Pons (tissue), 1 donor: ENCODE data around the gene ETV6.

Source experiments
- DNase-seq: peaks from one replicate; pipeline ENCODE4 v3.0.0-alpha.2; 2016; ENCODE audit warnings: low spot score

Gene ETV6

DNA sequence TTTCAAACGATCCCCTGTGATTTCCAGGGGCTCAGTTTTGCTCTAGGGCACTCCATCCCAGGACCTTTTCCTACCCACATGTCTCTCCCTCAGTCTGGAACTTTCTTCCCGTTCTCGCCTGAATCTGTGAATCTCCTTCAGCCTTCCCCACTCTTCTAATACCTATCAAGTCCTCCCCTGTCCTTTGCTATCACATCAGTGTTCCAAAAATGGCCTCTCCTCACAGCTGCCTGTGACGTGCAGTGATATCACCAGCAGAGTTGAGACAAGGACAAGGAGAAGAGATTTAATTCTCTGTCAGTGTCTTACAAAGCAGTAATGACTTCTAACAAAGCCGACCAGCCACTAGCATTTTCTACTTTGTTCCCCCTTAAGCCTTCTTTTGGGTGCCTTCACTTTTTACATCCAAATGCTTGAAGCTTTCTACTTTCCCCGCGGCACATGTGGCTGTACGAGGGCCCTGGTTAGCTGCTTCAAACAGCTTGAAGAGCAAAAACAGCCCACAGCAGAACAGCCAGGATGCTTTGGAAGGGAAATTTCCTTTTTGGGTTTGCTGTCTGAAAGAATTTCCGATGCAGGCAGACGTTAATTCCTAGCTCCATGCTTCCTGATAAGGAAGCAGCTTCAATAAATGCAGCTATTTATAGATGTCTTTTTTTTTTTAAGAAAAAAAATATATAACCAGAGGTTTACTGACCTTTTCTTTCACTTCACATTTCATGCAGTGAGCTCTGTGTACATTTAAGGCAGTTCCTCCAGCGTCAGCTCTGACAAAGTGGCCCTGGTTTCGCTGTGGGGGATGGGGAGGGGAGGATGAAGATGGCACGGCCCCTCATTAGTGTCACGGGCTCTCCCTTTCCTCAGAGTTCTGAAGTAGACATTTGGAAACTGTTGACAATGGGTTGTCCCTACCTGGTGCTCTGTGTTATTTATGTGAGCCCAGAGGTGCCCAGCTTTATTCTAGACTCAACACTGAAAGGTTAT, 109.3 kb downstream of the ETV6 start:
- DNase-seq, result peak; percentile 45

DNA sequence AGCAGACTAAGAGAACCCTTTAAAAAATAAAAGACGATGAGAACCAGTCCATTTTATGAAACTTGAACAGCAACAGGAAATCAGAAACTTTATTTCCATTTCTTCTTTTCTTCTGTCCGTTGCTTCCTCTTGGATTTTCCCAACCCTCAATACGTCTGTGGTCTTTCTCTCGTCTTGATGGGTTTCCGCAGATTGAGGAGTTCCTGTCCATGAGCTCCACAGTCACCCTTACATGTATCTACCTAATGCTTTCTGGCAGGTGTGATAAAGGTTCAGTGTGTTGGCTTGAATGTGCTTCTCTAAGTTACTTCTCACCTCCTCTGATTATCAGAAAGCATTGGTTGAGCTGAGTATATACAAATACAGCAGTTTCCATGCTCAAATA, 110.0 kb downstream of the ETV6 start:
- no peak for DNase-seq

DNA sequence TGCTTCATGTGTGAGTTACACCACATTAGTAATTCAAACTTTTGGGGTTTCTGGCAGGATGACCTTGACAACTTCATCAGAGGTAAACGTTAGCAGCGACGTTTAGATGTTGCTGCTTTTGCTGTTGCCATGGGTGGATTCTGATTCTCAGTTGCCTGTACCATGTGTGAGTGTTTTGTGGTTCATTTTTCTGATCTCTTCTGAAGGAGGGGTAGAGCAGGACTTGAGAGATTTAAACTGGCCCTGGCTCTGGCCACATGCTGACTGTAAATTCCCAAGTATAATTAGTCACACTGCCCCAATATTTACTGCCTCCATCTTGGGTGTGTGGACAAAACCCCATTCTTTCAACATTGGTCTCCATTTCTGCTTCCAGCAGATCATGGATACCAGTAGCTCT, 110.4 kb downstream of the ETV6 start:
- no peak for DNase-seq

DNA sequence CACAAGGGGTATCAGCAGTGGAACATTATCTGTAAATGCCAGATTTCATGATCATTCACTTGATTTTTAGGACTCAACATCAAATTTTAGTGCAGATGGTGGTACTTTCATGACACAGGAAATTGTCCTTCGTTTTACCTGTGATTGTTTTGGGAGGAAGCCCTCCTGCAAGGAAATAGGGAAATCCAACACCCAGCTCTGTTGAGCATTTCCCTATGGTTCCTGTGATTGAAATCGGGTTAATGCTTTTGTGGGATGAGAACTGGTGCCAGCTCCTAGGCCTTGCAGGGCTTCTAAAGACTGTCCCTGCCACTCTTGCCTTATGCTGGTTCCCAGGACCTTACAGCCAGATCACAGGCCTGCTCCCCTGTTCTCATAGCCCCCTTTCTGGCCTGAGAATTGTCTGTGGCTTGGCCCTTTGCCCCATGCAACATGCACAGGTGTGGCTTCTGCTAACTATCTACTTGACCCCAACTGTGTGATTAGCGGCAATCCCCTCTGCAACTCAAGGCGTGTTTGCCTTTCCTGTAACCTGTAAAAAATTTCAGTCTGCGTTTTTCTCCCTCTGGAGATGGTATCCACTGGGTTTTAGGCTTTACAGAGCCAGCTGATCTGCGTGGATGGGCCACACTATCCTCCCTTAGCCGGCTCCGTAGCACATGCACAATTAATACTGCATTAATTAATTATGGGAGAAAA, 112.5 kb downstream of the ETV6 start:
- no peak for DNase-seq

DNA sequence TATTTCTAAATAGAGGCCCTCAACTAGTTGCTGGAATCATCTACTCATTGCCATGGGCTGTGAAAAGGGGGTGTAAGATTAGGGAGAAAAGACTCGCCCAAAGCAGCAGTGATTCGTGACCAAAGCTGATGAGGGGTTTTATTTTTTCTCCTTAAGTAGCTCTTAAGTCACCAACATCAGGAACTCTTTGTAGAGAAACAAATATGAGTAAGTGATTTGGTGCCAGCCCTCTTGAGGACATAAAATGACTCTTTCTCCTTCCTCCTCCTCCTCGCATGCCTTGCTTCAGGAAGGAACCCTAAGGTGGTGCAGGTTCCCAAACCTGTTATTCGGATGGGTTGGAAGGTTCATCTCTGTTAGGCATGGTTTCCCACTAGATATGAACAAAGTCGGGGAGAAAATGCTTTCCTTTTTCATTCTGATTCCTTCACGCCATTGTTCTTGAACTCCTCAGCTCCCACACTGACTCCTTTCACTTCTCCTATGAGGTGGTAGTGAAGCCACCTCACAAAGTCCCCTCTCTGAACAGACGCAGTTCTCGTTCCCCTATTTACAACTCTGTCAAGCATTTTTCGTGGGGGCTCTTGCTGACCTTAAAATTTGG, 113.4 kb downstream of the ETV6 start:
- peak; percentile 52 for DNase-seq

DNA sequence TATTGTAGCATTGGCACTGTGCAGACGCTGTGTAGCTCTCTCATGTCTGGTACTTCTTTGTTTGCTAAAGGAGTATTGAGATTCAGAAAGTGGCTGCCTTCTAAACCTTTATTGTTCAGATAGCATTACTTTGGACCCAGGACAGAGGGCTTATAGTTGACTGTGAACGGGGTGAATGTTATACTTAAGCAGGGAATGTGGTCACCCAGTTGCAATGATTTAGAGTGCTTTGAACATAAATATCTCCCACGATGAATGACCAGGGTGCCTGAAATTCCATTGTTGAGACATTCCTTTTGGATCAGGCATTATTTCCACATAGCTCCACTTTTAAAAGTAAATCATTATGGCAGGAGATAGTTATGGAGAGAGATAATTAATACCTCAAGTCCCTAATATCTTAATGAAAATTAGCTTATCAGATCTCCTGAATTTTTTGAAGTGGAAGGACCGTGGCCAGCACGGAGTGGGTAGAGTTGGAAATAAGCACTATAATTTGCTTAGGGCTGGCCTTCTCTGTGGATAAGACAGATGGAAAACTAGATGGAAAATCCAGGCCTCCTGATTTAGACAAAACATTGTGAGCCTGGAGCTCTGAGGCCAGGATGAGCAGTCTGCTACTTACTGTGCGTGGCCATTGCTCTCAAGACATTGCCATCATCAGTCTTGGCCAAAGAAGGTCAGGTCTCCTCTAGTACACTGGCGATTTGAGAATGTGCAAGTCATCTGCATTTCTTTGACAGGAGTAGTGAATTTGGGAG, 114.5 kb downstream of the ETV6 start:
- peak; percentile 68 for DNase-seq

DNA sequence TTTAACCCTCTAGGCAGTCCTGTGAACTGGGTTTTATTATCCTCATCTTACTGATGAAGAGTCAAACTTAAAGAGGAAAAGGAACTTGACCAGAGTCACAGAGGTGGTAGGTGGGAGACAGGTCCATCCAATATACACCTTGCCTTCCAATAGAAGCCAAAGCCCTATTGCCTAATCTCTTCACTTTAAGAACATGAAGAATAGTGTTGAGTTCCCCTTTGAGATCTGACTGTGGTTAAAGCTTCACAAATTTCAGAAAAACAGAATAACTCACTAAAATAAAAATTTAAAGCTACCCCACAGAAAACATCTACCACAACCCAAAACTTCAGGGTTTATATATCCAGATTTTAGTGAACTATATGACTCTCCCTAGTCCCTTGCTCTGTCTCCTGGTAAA, 115.4 kb downstream of the ETV6 start:
- DNase-seq, result no peak

DNA sequence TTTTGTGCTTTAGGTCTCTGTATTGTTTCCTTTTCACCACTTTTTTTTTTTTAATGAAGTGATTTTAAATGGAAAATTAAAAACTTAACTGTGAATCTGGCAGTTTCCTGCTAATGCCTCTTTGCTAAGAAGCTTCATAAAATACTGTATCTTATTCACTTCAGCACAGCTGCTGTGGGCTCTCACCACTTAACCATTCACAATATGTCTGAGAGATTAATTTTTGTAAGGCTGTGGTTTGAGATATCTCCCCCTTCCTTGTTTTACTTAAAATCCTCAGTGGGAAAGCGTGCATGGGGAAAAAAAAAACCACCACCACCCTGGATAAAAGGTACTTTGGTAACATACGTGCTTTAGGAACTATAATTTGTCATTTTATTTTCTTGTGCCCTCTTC, 115.9 kb downstream of the ETV6 start:
- no peak for DNase-seq

DNA sequence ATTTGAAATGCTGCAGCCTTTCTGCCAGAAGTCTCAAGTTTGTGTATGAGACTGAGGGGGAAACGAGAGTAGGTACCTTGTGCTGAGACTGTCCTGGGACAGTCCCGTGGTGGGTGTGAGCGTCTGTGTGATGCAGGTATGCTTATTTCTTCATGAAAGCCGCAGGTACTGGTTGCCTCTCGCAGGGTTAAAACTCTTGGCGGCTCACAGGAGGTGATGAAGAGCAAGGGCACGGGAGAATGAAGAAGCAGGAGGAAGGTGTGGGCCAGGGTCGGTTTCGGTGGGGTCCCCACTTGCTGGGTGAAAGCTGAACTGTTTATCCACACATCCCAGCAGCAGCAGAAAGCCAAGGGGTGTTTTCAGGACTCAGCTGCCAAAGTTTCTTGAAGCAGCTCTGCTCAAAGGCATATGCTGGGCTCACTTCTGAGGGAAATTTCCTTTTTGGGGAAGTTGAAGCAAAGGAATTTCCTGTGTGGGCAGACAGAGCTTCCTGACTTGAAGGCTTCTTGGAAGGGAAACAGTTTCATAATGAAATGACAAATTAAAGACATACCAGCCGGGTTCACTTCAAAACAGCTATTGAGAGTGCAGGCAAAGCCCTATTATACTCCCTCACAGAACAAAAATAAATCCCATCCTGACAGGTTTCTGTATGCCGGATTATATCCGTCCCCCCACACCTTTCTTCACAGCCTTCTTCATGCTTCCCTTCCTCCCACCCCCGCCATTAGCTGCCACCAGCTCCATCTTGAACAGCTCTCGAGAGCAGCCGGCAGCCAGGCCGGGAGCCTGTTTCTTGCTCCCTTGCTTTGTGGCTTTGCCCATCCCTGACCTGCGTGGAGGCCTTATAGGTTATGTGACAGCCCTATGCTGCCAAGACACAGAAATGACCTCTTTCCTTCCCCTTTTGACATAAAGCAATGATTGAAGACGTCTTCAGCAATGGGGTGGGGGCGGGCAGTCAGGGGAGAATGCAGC, 116.6 kb downstream of the ETV6 start:
- DNase-seq, result peak; percentile 79

DNA sequence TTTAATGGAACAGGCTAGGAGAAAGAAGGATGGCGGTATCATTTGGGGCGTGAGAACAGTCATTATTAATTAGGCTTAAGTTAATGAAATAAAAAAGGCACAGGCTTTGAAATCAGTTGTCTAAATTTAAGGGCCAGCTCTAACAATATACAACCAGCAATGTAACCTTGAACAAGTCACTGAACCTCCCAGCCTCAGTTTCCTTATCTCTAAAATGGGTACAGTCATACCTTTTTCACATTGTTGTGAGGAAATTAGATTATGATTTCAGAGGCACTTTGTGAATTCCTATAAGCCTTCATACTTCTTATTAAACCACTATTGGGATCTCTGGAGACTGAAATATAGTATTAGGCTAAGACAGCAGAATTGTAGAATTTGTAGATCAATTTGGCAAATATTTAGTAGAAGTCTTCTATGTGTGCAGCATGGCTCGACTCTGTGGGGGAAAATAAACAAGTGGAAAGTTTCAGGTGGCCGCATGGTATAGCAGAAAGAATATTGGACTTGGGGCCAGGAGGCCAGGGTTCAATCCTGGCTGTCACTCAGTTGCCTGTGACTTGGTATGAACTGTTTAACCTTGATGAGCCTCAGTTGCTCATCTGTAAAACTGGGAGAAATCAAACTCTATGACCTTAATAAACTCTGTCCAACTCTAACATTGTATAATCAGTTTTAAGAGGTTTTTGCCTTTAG, 117.7 kb downstream of the ETV6 start:
- no peak for DNase-seq

DNA sequence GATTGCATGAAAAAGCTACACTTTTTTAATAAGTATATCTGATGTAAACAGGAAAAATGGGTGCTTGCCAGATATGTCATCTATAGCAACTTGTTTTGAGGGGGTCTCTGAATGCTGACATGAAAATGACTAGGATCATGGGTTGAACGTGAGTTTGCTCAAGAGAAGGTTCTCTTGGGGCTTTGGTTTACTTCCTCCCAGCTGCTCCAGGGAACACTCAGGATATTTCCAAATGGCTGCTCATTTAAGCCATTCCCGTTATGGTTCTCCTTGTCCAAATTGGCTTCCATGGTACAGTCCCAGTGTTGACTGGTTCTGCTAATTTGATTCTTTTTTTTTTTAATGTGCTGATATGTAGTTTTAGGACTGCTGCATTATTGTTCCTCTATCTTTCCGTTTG, 118.3 kb downstream of the ETV6 start:
- DNase-seq, result no peak

DNA sequence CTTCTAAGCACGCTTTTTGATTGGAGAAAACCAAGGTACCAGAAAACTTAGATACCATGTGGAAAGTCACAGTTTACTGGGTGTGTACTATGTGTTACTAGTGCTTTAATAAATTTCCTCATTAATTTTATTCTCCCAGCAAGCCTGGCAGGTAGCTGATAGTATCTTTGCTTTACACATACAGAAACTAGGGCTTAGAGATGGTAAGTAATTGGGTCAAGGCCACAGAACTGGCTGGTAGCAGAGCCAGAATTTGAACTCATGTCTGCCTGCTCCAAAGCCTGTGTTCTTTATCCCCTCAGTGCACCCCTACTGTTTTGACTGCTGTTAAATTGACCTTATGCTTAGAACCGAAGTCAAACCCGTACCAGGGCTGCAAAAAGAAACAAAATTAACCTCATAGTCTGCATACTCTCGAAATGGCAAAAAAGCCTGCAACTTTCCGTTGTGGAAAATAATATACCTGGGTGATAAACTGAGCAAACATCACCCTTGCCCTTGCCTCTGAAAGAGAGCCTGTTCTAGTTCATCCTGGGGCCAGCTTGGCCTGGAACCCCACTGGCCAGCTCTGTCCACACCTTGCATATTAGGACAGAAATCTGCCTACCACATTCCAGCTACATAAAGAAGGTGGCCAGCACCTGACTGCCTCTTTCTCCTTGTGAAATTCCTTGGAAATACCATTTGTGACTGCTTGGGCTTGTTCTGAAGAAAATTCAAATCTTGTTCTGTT, 118.9 kb downstream of the ETV6 start:
- DNase-seq, result no peak

DNA sequence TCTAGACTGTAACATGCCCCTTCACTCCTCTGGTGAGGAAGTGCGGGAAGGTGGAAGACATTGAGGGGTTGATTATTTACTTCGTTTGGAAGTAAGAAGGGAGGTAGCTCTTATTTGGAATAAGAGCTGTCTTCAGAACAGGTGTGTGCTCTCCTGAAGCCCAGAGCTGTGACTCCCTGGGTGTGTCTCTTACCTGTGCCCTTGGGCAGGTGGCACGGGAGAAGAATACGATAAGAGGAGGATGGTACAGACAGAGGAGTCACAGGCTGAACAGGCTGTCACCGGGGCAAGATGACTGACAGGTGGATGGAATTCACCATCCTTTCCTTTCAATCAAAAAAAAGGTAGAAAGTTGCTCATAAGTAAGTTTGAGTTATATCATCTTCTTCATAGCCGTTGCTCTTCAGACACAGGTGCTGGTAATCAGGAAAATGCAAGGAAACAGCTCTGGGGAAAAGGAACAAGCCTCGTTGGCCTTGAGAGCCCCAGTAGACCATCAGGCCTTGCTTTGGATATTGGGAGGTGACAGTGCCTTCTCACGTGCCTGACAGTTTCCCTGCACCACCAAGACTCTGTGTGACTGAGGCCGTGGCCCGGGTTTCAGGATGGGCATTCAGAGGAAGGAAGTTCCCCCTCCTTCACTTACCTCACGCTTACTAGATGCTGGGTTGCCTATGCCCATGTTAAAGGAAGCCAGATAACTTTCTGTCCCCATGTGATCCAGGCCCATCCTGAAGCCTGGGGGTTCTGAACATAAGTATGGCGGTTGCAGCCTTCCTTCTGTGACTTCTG, 120.4 kb downstream of the ETV6 start:
- no peak for DNase-seq

DNA sequence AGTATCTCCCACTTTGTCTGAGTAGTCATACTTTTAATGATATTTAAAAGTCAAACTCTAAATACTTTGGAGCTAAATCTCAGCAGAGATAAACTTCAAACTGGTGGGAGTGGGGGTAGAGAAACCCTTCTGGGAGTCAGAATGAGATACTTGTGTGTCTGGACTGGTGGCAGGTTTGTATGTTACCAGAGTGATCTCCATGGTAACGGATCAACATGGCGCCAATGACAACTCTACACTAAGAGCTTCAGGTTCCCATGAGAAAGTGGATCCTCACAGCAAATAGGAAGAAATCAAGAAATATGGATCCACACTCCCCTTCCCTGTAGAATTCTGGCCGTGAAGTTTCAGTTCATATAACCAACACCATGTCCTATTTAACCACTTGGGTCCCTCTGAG, 121.9 kb downstream of the ETV6 start:
- DNase-seq, result no peak

DNA sequence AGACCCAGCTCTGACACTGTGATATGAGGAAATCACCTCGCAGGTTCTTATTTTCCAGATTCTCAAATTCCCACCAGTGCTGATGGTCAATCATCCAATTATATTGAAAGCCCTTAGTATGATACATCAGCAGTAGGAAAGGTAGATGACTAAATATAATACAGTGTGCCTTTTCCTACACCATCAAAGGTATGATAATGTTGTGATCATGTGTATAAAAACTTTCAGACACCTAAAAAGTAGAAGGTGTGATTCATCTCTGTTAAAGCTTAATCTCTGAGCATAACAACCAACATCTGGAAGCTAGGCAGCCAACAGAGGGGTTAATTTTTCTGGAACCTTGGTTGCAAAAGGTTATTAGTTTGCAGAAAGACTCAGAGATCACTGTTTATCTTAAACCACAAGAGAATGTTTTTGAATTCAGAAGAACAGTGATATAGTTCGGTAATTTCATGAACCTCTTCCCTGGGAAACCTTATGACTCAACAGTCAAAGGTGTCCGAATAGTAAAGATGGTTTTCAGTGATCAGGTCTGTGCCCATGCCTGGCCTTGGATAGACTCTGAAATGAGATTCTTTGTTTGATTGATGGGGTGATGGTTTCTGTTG, 122.5 kb downstream of the ETV6 start:
- no peak for DNase-seq

DNA sequence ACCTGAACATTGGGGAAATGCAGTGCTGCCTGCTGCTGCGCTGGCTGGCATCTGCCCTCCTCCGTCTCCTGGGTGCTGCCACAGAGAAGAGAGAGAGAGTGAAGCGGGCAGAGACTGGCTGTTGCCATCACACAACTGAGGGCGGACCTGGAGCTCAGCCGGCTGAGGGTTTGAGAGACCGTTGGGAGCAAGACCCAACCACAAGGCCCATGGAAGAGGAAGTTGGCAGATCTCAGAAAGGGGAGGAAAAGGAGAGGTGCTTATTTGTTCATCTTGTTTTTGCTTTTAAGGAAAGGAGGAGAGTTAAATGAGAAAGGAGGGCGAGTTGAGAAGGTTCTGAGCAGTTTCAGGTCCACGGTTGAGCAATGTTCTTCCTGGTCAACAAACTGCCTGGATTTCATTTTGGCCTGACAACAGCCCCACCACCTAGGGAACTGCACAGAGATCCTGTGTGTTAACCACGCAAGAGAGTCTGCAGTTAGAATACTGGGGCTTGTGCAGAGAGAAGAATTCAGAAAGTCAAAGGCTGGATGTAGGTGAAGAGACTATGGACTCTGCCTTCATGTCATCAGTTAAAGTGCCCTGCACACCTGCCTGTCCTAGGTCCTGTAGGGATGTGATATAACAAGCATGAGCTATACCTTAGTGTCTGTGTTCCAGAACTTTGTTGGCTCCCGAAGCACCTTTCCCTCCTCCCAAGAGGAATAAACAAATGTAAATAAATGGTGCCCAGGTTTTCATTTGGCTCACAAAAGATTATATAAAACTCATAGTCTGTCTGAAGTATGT, 124.6 kb downstream of the ETV6 start:
- DNase-seq, result peak; percentile 56

DNA sequence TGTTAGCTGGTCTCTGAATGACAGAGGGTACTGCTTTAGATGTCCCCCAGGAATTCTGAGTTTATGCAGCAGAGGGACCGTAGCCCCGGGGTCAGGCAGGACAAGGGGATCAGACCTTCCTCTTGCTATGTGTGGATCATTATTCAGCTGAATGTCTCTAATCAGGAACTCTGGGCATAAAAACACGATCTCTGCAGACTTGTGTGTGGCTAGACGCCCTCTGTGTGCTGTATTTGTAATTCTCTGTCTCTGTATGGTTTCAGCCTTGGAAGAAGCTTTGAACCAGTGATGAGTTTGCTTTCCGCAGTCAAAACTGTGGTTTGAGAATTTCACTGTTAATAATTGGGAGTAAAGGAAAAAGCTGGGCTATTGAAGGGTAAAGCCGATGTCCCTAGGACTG, 125.3 kb downstream of the ETV6 start:
- DNase-seq, result no peak

DNA sequence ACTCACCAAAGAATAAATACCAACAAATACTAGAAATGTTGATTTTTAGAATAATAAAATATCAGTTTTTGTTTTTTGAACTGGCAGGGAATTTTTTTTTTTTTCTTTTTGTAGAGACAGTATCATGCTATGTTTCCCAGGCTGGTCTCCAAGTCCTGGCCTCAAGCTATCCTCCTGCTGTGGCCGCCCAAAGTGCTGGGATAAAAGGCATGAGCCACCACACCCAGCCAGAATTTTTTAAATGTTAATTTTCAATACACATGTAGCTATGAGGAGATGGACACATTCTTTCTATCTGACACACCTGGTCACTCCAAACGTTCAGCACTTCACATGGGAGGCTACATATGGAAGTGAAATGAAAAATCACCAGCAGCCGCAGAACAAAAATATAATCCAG, 126.8 kb downstream of the ETV6 start:
- no peak for DNase-seq
